HCT116 (cell line): ENCODE measurements around the gene NIN. TPM values are rescaled to one million over a fixed set of nuclear protein-coding genes. Genes with fewer than 3 reads are reported as not detected.

Source experiments
- ATAC-seq: fragments of 200-7000 bp; cut with Tn5 transposase; 2 replicates; pipeline ENCODE4 v1.9.1; 2020; ENCODE audit warnings: mild to moderate bottlenecking, moderate library complexity
- BruUV-seq: library from RNA; stranded (reverse); fragments of 400-500 nt; replicated peaks from 2 replicates; lab custom pipeline; 2021; lab: Mats Ljungman, UMichigan
- CTCF ChIA-PET: fragments of 300-600 bp; sonication (Branson Sonifier 250); formaldehyde crosslinking; loops from one replicate; lab custom pipeline; 2021; ENCODE audit warnings: antibody characterized with exemption; lab: Charles Lee
- POLR2A ChIA-PET: fragments of 300-600, 350-600 bp; sonication (Branson Sonifier 250); formaldehyde crosslinking; loops from one replicate; lab custom pipeline; 2021; ENCODE audit warnings: antibody characterized with exemption; lab: Charles Lee
- RAD21 ChIA-PET, 2 experiments: fragments of 300-600 bp; sonication (Branson Sonifier 250); formaldehyde crosslinking; loops; one replicate each; lab custom pipeline; 2023; ENCODE audit warnings: low total read pairs in 2 of 2; ENCODE audit not compliant: uncharacterized antibody in 2 of 2, unreplicated experiment in 2 of 2, low non-redundant PET in 1 of 2; lab: Charles Lee
- DNase-seq: peaks from one replicate; pipeline ENCODE4 v3.0.0-alpha.2; 2010; ENCODE audit warnings: low read depth, low spot score
- H2AFZ ChIP-seq: fragments of 200-600 bp; shearing (Covaris generic), sonication (generic); 2 replicates; pipeline ENCODE4 v1.6.1; 2017; ENCODE audit warnings: low read depth, mixed run types, mixed read lengths, antibody characterized with exemption, low read length; ENCODE audit not compliant: poor library complexity, severe bottlenecking
- H3K27ac ChIP-seq: 2 replicates; pipeline ENCODE4 v1.5.1; 2012; ENCODE audit warnings: low read depth, low read length
- H3K27me3 ChIP-seq: fragments of 200-600 bp; sonication (generic); 2 replicates; pipeline ENCODE4 v1.6.1; 2016; ENCODE audit warnings: mixed run types, low read length, mixed read lengths; ENCODE audit not compliant: insufficient read depth
- H3K36me3 ChIP-seq, 2 experiments: fragments of 200-500 bp in 1 of 2; fragments of 200-600 bp in 1 of 2; sonication (Bioruptor generic) in 1 of 2; sonication (generic) in 1 of 2; 2 replicates each; pipeline versions ENCODE4 v1.5.1 to v1.6.1; 2014 to 2016; ENCODE audit warnings: low read length in 2 of 2, inconsistent platforms in 1 of 2, mixed read lengths in 1 of 2, mixed run types in 1 of 2; ENCODE audit not compliant: insufficient read depth in 2 of 2, control insufficient read depth in 1 of 2
- H3K4me1 ChIP-seq, 2 experiments: fragments of 200-600 bp in 1 of 2; sonication (generic) in 1 of 2; 2 replicates each; pipeline versions ENCODE4 v1.5.1 to v1.6.1; 2012 to 2017; ENCODE audit warnings: low read length in 2 of 2, inconsistent platforms in 1 of 2, mild to moderate bottlenecking in 1 of 2, mixed read lengths in 1 of 2, mixed run types in 1 of 2, moderate library complexity in 1 of 2; ENCODE audit not compliant: insufficient read depth in 2 of 2, control insufficient read depth in 1 of 2
- H3K4me2 ChIP-seq: fragments of 200-600 bp; sonication (generic); 2 replicates; pipeline ENCODE4 v1.6.1; 2017; ENCODE audit warnings: mixed run types, low read length, mixed read lengths
- H3K4me3 ChIP-seq, 2 experiments: fragments of 200-600 bp in 1 of 2; sonication (generic) in 1 of 2; replicated peaks in 1 of 2; 2 replicates each; pipeline ENCODE4 v1.5.1; 2011 to 2016; ENCODE audit warnings: low read length in 2 of 2, control low read depth in 1 of 2, low read depth in 1 of 2, mild to moderate bottlenecking in 1 of 2, mixed read lengths in 1 of 2, mixed run types in 1 of 2
- H3K79me2 ChIP-seq: fragments of 200-600 bp; sonication (generic); 2 replicates; pipeline ENCODE4 v1.6.1; 2017; ENCODE audit warnings: mild to moderate bottlenecking, mixed run types, low read length, moderate library complexity, mixed read lengths; ENCODE audit not compliant: insufficient read depth
- H3K9ac ChIP-seq: fragments of 200-600 bp; sonication (generic); 2 replicates; pipeline ENCODE4 v1.6.1; 2016; ENCODE audit warnings: low read length, mixed read lengths
- H3K9me2 ChIP-seq: fragments of 200-600 bp; sonication (generic), shearing (Covaris generic); 2 replicates; pipeline ENCODE4 v1.6.1; 2017; ENCODE audit warnings: mixed run types, mild to moderate bottlenecking, moderate library complexity; ENCODE audit not compliant: insufficient read depth
- H3K9me3 ChIP-seq, 2 experiments: fragments of 200-500 bp in 1 of 2; fragments of 200-600 bp in 1 of 2; sonication (Bioruptor generic) in 1 of 2; sonication (generic) in 1 of 2; 2 replicates each; pipeline ENCODE4 v1.6.1; 2014 to 2017; ENCODE audit warnings: low read length in 2 of 2, mixed read lengths in 2 of 2, inconsistent platforms in 1 of 2, low read depth in 1 of 2, mild to moderate bottlenecking in 1 of 2, mixed run types in 1 of 2, moderate library complexity in 1 of 2; ENCODE audit not compliant: control insufficient read depth in 1 of 2, insufficient read depth in 1 of 2
- H4K20me1 ChIP-seq: fragments of 200-600 bp; sonication (generic), shearing (Covaris generic); 2 replicates; pipeline ENCODE4 v1.6.1; 2017; ENCODE audit warnings: mixed run types, mild to moderate bottlenecking, moderate library complexity; ENCODE audit not compliant: insufficient read depth
- CEBPB ChIP-seq: IDR thresholded peaks from 2 replicates; pipeline ENCODE4 v1.6.1; 2012; ENCODE audit warnings: low read depth
- CTCF ChIP-seq, 3 experiments: fragments of 200-600 bp in 1 of 3; sonication (generic) in 1 of 3; IDR thresholded peaks in 2 of 3; conservative IDR thresholded peaks in 1 of 3; 2 replicates each; pipeline ENCODE4 v1.5.1; 2012 to 2017; ENCODE audit warnings: low read depth in 2 of 3, low read length in 2 of 3, antibody characterized with exemption in 1 of 3, borderline replicate concordance in 1 of 3, control low read depth in 1 of 3, mild to moderate bottlenecking in 1 of 3, mixed read lengths in 1 of 3, mixed run types in 1 of 3, moderate library complexity in 1 of 3; ENCODE audit not compliant: insufficient read depth in 1 of 3
- EGR1 ChIP-seq: IDR thresholded peaks from 2 replicates; pipeline ENCODE4 v1.6.1; 2012; ENCODE audit warnings: low read depth
- ELF1 ChIP-seq: IDR thresholded peaks from 2 replicates; pipeline ENCODE4 v1.6.1; 2012; ENCODE audit warnings: low read depth, borderline replicate concordance
- EZH2 ChIP-seq: fragments of 200-600 bp; sonication (generic); IDR thresholded peaks from 2 replicates; pipeline ENCODE4 v1.6.1; 2017; ENCODE audit warnings: antibody characterized with exemption, mixed run types
- JUND ChIP-seq: IDR thresholded peaks from 2 replicates; pipeline ENCODE4 v1.6.1; 2012
- RAD21 ChIP-seq: IDR thresholded peaks from 2 replicates; pipeline ENCODE4 v1.6.1; 2012; ENCODE audit warnings: low read depth, mild to moderate bottlenecking
- SIN3A ChIP-seq: IDR thresholded peaks from 2 replicates; pipeline ENCODE4 v1.6.1; 2012; ENCODE audit warnings: low read depth
- SP1 ChIP-seq: IDR thresholded peaks from 2 replicates; pipeline ENCODE4 v1.6.1; 2012; ENCODE audit warnings: low read depth
- SRF ChIP-seq: IDR thresholded peaks from 2 replicates; pipeline ENCODE4 v1.6.1; 2012; ENCODE audit warnings: low read depth
- TCF7L2 ChIP-seq: IDR thresholded peaks from 2 replicates; pipeline ENCODE4 v1.7.0; 2011; ENCODE audit warnings: borderline replicate concordance, inconsistent platforms; ENCODE audit not compliant: insufficient read depth, insufficient read length; ENCODE audit errors: extremely low read depth
- YY1 ChIP-seq: IDR thresholded peaks from 2 replicates; pipeline ENCODE4 v1.6.1; 2011; ENCODE audit warnings: low read length, low read depth, moderate library complexity, mild to moderate bottlenecking; ENCODE audit not compliant: insufficient replicate concordance; ENCODE audit errors: extremely low read depth
- ZFX ChIP-seq: fragments of 450-650 bp; IDR thresholded peaks from 2 replicates; pipeline ENCODE4 v1.6.1; 2017
- ZNF274 ChIP-seq: fragments of 200-500 bp; sonication (Bioruptor generic); IDR thresholded peaks from 2 replicates; pipeline ENCODE4 v1.6.1; 2014; ENCODE audit warnings: mild to moderate bottlenecking, low read depth, low read length, inconsistent platforms
- intact Hi-C: fragments of 100-400 bp; cut with micrococcal nuclease; formaldehyde crosslinking; loops from 2 replicates; pipeline ENCODE4 v1.10.0; 2022
- total RNA-seq: library from RNA; stranded (reverse); gene quantifications from one replicate; pipeline ENCODE4 v1.2.1, GENCODE V29; 2021; ENCODE audit not compliant: unreplicated experiment
- TF ChIP-seq, protein P1 (sequence below): IDR thresholded peaks from 2 replicates; pipeline ENCODE4 v1.6.1; 2012; ENCODE audit warnings: low read depth

The NIN gene
- total RNA-seq, 1 experiment from 2014 or later, result 39.6 TPM

- TF ChIP-seq ZNF274 (no peak), SP1 (no peak), ZFX (no peak), YY1 (no peak)
- TF ChIP-seq, protein P1, sequence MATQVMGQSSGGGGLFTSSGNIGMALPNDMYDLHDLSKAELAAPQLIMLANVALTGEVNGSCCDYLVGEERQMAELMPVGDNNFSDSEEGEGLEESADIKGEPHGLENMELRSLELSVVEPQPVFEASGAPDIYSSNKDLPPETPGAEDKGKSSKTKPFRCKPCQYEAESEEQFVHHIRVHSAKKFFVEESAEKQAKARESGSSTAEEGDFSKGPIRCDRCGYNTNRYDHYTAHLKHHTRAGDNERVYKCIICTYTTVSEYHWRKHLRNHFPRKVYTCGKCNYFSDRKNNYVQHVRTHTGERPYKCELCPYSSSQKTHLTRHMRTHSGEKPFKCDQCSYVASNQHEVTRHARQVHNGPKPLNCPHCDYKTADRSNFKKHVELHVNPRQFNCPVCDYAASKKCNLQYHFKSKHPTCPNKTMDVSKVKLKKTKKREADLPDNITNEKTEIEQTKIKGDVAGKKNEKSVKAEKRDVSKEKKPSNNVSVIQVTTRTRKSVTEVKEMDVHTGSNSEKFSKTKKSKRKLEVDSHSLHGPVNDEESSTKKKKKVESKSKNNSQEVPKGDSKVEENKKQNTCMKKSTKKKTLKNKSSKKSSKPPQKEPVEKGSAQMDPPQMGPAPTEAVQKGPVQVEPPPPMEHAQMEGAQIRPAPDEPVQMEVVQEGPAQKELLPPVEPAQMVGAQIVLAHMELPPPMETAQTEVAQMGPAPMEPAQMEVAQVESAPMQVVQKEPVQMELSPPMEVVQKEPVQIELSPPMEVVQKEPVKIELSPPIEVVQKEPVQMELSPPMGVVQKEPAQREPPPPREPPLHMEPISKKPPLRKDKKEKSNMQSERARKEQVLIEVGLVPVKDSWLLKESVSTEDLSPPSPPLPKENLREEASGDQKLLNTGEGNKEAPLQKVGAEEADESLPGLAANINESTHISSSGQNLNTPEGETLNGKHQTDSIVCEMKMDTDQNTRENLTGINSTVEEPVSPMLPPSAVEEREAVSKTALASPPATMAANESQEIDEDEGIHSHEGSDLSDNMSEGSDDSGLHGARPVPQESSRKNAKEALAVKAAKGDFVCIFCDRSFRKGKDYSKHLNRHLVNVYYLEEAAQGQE, result no peak
These were observed 5.6 kb upstream of the NIN start (continued) for GRCh38 chr14:50836515-50836914.

DNA sequence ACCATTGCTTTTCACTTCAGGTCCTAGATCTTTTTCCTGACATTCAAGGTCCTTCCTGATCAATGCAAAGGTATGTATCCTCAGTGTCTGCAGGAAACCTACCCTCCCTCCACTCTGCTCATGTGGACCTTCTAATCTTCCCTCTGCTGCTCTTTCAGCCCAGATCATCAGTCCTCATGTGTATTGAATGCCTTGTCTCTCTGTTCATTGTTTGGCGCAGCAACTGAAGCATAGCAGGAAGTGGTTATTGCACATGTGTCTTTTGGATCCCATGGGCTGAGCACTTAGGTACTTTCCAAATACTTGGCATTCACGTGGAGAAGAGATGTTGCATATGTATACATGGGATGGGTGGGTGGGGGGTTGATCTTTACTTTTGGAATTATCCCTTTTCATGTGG, 4.3 kb upstream of the NIN start:
- no peak overlapping the region for H2AFZ ChIP-seq
- CTCF ChIA-PET, result no interaction called here
- H3K4me1 ChIP-seq, result peaks cover 4 to 12% of the 10 kb centered on the region in 2 experiments; a peak in 3 of 4 replicates
- no peaks in the 10 kb centered on the region for H3K79me2 ChIP-seq
- no peaks in the 10 kb centered on the region for H3K9me3 ChIP-seq
- no peaks in the 10 kb centered on the region for H3K9me2 ChIP-seq
- no peaks in the 10 kb centered on the region for H3K36me3 ChIP-seq
- DNase-seq (no peak), ATAC-seq (no peak)
- POLR2A ChIA-PET, result no interaction called here
- RAD21 ChIA-PET, result no interaction called here
- H3K4me2 ChIP-seq, result no peak overlapping the region
- H3K27me3 ChIP-seq, result 0 out of 2 replicates have a peak, but pooled peaks cover 3% of the 10 kb centered on the region
- H3K27ac ChIP-seq, result no peak overlapping the region
- H3K9ac ChIP-seq, result no peak overlapping the region
- no peaks in the 10 kb centered on the region for H4K20me1 ChIP-seq
- no peak overlapping the region for H3K4me3 ChIP-seq
- TF ChIP-seq RAD21, result no peak
- TF ChIP-seq EGR1, result no peak
- no peak for TF ChIP-seq CEBPB
- TF ChIP-seq SRF, result no peak
- TF ChIP-seq JUND, result no peak
- TF ChIP-seq SIN3A, result no peak
- TF ChIP-seq SP1, result no peak
- TF ChIP-seq CTCF (IDR thresholded peaks at IDR 0.05 in 2 of 3, conservative IDR thresholded peaks at IDR 0.05 in 1 of 3; ENCODE audit: borderline replicate concordance in 1 of 3, insufficient read depth in 1 of 3, low read depth in 2 of 3, low read length in 2 of 3), result no peak
- no peak for TF ChIP-seq ELF1
- no peak for TF ChIP-seq TCF7L2
- no peak for TF ChIP-seq EZH2
- TF ChIP-seq, all 23 proteins: peak for 0
- intact Hi-C loops, result no loop called here
- BruUV-seq, result no TSS peak
